A673 (cell line): Measurements from ENCODE around the gene SYTL3. TPM values are rescaled to one million over a fixed set of nuclear protein-coding genes. Genes with fewer than 3 reads are reported as not detected.

Experiments used
- BruUV-seq: library from RNA; stranded (reverse); fragments of 400-500 nt; replicated peaks from 2 replicates; lab custom pipeline; 2021; lab: Mats Ljungman, UMichigan
- CTCF ChIA-PET: fragments of 300-600 bp; sonication (Branson Sonifier 250); formaldehyde crosslinking; loops from one replicate; lab custom pipeline; 2022; ENCODE audit warnings: antibody characterized with exemption; lab: Charles Lee
- POLR2A ChIA-PET: fragments of 300-600 bp; sonication (Branson Sonifier 250); formaldehyde crosslinking; loops from one replicate; lab custom pipeline; 2022; ENCODE audit warnings: antibody characterized with exemption; ENCODE audit not compliant: low non-redundant PET; lab: Charles Lee
- DNase-seq: peaks from one replicate; pipeline ENCODE4 v3.0.0-alpha.2; 2015; ENCODE audit warnings: low spot score
- H3K27ac ChIP-seq: fragments of 200-600 bp; sonication (generic); 2 replicates; pipeline ENCODE4 v1.5.1; 2016; ENCODE audit warnings: mixed run types, low read depth, mild to moderate bottlenecking, mixed read lengths, antibody characterized with exemption, low read length; ENCODE audit not compliant: poor library complexity, severe bottlenecking
- H3K27me3 ChIP-seq: fragments of 200-600 bp; sonication (generic); replicated peaks from 2 replicates; pipeline ENCODE4 v1.6.1; 2017; ENCODE audit warnings: mixed run types, low read depth, mild to moderate bottlenecking, mixed read lengths, antibody characterized with exemption, low read length; ENCODE audit not compliant: insufficient read depth, poor library complexity
- H3K36me3 ChIP-seq: fragments of 200-600 bp; sonication (generic); 2 replicates; pipeline ENCODE4 v1.6.1; 2016; ENCODE audit warnings: mixed run types, mild to moderate bottlenecking, mixed read lengths, antibody characterized with exemption, low read length; ENCODE audit not compliant: insufficient read depth, poor library complexity, severe bottlenecking
- H3K4me1 ChIP-seq: fragments of 200-600 bp; sonication (generic); 2 replicates; pipeline ENCODE4 v1.6.1; 2017; ENCODE audit warnings: mixed run types, mild to moderate bottlenecking, mixed read lengths, antibody characterized with exemption, low read length; ENCODE audit not compliant: insufficient read depth, poor library complexity, severe bottlenecking
- H3K4me3 ChIP-seq: fragments of 200-600 bp; sonication (generic); 2 replicates; pipeline ENCODE4 v1.5.1; 2016; ENCODE audit warnings: low read depth, mixed run types, mild to moderate bottlenecking, mixed read lengths, low read length; ENCODE audit not compliant: poor library complexity, severe bottlenecking
- H3K9me3 ChIP-seq: fragments of 200-600 bp; sonication (generic); 2 replicates; pipeline ENCODE4 v1.6.1; 2016; ENCODE audit warnings: mixed run types, low read depth, mild to moderate bottlenecking, mixed read lengths, antibody characterized with exemption, low read length; ENCODE audit not compliant: poor library complexity, severe bottlenecking
- EZH2 ChIP-seq: fragments of 200-600 bp; sonication (generic); IDR thresholded peaks from 2 replicates; pipeline ENCODE4 v1.6.1; 2017; ENCODE audit warnings: borderline replicate concordance, low read depth, mild to moderate bottlenecking, mixed read lengths, antibody characterized with exemption, low read length; ENCODE audit not compliant: poor library complexity, severe bottlenecking
- intact Hi-C: fragments of 100-400 bp; cut with micrococcal nuclease; formaldehyde crosslinking; loops from one replicate; pipeline ENCODE4 v1.10.0; 2022; ENCODE audit not compliant: unreplicated experiment
- total RNA-seq: library from RNA; stranded (reverse); gene quantifications from 2 replicates; pipeline ENCODE4 v1.2.3, GENCODE V29; 2021
- TF ChIP-seq, protein P1 (sequence below): fragments of 300-800, 200-600 bp; sonication (generic); conservative IDR thresholded peaks from 2 replicates; pipeline ENCODE4 v1.5.1; 2017; ENCODE audit warnings: low read depth, mild to moderate bottlenecking, antibody characterized with exemption, low read length, moderate library complexity, mixed read lengths

Gene SYTL3
- total RNA-seq, 1 experiment from 2014 or later, result 0.82 TPM

DNA sequence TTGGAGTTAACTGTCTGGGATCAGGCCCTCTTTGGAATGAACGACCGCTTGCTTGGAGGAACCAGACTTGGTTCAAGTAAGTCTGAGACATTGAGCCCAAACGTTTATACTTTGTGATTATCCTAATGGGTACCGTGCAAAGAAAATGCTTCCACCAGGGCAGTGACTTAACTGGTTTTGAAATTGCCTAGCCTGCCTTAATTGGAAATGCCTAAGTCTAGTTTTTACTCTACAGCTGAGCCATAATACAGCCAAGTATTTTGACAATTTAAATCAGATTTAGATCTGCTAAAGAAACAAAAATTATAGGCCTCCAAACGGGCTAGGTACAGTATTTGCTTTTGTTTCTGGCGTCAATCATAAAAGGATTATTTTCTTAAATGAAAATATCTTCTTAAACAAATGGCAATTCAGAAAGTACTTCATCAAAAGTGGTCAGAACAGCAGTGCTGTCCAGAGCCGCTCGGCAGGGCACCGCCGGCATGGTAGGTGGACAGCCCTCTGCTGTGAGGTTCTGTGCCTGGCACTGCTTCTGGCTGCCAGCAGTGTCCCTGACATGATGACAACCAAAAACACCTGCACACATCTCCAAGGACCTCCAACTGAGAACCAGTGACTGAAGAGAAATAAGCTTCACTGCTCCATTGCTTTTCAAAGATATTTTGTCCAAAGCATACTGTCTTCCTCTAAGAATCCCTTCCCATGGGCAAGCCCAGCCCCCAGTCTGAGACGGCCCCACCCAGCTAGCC, 113.8 kb downstream of the SYTL3 start:
- TF ChIP-seq, protein P1, sequence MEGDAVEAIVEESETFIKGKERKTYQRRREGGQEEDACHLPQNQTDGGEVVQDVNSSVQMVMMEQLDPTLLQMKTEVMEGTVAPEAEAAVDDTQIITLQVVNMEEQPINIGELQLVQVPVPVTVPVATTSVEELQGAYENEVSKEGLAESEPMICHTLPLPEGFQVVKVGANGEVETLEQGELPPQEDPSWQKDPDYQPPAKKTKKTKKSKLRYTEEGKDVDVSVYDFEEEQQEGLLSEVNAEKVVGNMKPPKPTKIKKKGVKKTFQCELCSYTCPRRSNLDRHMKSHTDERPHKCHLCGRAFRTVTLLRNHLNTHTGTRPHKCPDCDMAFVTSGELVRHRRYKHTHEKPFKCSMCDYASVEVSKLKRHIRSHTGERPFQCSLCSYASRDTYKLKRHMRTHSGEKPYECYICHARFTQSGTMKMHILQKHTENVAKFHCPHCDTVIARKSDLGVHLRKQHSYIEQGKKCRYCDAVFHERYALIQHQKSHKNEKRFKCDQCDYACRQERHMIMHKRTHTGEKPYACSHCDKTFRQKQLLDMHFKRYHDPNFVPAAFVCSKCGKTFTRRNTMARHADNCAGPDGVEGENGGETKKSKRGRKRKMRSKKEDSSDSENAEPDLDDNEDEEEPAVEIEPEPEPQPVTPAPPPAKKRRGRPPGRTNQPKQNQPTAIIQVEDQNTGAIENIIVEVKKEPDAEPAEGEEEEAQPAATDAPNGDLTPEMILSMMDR, result no peak
- no peak for TF ChIP-seq EZH2

DNA sequence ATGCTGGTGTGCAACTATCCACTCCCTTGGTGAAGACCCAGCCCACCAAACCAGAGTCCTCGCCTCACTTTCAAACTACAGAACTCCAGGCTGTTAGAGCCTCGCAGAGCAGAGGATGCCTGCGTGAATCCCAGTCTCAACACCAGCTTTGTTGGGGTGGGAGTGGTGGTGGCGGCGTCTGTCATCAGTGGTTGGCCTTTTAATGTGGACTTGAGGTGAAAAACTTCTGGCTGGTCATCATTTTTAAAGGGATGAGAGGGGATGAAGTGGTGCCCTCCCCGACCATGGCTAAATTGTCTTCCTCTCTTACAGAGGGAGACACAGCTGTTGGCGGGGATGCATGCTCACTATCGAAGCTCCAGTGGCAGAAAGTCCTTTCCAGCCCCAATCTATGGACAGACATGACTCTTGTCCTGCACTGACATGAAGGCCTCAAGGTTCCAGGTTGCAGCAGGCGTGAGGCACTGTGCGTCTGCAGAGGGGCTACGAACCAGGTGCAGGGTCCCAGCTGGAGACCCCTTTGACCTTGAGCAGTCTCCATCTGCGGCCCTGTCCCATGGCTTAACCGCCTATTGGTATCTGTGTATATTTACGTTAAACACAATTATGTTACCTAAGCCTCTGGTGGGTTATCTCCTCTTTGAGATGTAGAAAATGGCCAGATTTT, 114.5 kb downstream of the SYTL3 start:
- intact Hi-C loops, result no loop called here
- no peaks in the 10 kb centered on the region for H3K4me1 ChIP-seq
- no peaks in the 10 kb centered on the region for H3K27me3 ChIP-seq
- CTCF ChIA-PET, result no interaction called here
- no peak for TF ChIP-seq EZH2
- TF ChIP-seq, protein P1, result no peak
- BruUV-seq, result no TSS peak
- peaks cover 44% of the 10 kb centered on the region for H3K36me3 ChIP-seq
- POLR2A ChIA-PET, result no interaction called here
- no peak overlapping the region for H3K27ac ChIP-seq
- DNase-seq, result no peak
- no peak overlapping the region for H3K4me3 ChIP-seq
- no peaks in the 10 kb centered on the region for H3K9me3 ChIP-seq

More for the DNA sequence above, 113.8 kb downstream of the SYTL3 start:
- Histone ChIP-seq H3K4me3 (no peak overlapping the region), H3K4me1 (no peaks in the 10 kb centered on the region), H3K27ac (no peak overlapping the region), H3K27me3 (no peaks in the 10 kb centered on the region), H3K36me3 (peaks cover 37% of the 10 kb centered on the region), H3K9me3 (no peaks in the 10 kb centered on the region)
- intact Hi-C loops, result no loop called here
- ChIA-PET POLR2A (no interaction called here), CTCF (no interaction called here)
- DNase-seq, result no peak
- no TSS peak for BruUV-seq

DNA sequence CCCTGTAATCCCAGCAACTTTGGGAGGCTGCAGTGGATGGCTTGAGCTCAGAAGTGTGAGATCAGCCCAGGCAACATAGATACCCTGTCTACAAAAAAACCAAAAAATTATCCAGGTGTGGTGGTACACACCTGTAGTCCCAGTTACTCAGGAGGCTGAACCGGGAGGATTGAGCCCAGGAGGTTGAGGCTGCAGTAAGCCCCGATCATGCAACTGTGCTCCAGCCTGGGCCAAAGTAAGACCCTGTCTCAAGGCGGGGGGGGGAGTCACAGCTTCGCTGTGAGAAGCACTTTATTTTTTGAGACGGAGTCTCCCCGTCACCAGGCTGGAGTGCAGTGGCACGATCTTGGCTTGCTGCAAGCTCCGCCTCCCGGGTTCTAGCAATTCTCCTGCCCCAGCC, 115.1 kb downstream of the SYTL3 start:
- no TSS peak for BruUV-seq
- DNase-seq, result no peak
- ChIA-PET POLR2A (no interaction called here), CTCF (interaction anchor here (0.5 kb wide), 1 partner anchor 62 kb away, joined by 5 read pairs; no protein-coding TSS in a partner anchor)
- intact Hi-C loops, result no loop called here
- H3K27ac ChIP-seq, result no peak overlapping the region
- H3K4me3 ChIP-seq, result no peak overlapping the region
- TF ChIP-seq, protein P1, result no peak
- no peak for TF ChIP-seq EZH2
- H3K4me1 ChIP-seq, result no peaks in the 10 kb centered on the region
- no peaks in the 10 kb centered on the region for H3K9me3 ChIP-seq
- H3K36me3 ChIP-seq, result peaks cover 51% of the 10 kb centered on the region
- H3K27me3 ChIP-seq, result no peaks in the 10 kb centered on the region
